GM19193 (cell line): ENCODE measurements around the gene GAA.

Source experiments
- POLR2A ChIP-seq: IDR thresholded peaks from 4 replicates; pipeline ENCODE4 v1.6.1; 2011; ENCODE audit not compliant: insufficient read depth, insufficient read length; ENCODE audit errors: extremely low read depth

The GAA gene

DNA sequence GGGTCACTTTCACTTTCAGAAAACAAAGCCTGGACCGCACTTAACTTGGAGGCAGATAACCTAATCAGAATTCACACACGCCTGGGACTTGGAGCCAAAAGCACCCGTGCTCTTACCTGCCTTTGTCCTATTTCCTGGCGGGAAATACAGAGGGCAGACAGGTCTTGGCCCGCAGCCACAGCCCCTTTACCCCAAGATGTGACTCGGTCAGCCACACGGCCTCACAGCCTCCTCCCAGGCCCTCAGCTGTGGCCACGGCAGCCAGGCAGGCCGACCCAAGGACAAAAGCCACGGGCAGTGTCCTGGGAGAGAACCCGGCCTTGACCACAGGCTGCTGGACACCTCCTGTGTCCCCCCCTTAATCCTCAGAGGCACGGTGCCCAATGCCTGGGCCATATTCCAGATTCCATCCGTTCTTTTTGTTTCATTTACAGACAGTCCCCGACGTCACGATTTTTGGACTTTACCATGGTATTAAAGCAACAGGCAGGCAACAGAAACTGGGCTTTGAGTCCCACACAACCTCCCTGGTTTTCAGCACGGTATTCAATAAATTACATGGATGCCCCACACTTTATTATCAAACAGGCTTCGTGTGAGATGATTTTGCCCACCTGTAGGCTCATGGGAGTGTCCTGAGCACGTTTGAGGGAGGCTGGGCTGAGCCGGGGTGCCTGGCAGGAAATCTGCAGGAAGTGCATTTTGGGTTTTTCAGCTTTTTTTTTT lies 30.1 kb upstream of the GAA start:
- TF ChIP-seq POLR2A: no peak

DNA sequence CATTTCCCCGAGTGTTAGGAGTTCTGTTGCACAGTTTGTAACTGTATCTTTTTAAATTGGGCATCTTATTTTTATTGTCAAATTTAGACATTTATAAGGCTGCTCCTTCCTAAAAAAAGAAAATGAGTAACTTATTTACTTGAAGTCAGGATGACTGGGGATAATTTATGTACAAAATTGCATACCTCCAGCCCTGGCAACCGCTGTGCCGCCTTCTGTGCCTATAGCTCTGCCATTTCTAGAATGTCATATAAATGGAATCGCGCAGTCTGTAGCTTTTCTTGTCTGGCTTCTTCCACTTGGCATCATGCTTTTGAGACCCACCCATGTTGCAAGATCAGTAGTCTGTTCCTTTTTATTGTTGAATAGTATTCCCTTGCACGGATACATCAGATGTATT lies 29.0 kb upstream of the GAA start:
- no peak for TF ChIP-seq POLR2A

DNA sequence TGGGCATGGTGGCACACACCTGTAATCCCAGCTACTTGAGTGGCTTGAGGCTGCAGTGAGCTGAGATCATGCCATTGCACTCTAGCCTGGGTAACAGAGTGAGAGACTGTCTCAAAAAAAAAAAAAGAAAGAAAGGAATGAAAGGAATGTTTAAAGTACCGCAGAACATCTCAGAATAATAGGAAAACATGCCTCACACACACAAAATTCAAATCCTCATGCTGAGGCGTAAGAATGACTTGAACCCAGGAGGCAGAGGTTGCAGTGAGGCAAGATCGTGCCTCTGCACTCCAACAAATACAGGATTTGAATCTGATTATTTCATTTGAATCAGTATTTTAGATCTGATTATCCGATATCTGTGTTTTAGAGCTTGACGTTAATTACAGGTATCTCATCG lies 21.3 kb upstream of the GAA start:
- TF ChIP-seq POLR2A: no peak

DNA sequence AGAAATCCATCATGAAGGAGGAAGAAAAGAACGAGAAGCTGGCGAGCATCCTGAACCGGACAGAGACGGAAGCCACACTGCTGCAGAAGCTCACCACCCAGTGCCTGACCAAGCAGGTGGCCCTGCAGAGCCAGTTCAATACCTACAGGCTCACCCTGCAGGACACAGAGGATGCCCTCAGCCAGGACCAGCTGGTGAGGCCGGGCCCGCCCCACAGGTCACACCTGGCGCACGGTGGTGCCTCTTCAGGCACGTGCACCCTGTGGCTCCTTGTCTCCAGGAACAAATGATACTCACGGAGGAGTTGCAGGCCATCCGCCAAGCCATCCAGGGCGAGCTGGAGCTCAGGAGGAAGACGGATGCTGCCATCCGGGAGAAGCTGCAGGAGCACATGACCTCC lies 19.8 kb upstream of the GAA start:
- no peak for TF ChIP-seq POLR2A

DNA sequence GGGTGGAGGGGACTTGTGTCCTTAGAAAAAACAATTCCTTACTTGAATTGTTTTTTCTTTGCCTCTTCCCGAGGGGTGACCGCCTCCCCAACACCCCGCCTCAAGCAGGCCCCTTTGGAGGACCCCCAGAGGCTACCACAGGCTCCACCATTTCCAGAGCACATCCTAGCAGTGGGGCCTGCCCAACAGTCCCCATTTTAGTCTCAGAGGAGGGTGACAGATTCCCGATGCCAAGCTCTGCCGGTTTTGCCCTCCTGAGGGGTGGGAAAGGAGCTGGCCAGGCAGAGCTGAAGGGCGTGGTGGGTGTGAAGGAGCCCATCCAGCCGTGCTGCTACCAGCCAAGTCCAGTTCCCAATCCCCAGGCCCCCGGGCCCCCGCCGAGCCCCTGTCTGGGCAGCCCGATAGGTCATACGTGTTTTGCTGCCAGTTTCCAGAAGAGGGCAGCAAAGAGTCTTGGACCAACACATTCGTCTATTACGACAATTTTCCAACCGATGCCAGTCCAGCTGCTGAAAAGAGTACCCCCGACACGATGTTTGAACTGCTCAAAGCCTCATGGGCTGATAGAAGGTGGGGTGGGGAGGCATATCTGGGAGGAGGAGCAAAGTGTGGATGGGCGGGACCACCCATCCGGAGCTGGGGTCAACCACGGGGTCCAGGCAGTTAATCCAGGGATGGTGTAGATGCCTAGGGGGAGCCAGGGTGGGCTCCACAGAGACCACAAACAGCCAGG lies 18.8 kb upstream of the GAA start:
- TF ChIP-seq POLR2A: no peak

DNA sequence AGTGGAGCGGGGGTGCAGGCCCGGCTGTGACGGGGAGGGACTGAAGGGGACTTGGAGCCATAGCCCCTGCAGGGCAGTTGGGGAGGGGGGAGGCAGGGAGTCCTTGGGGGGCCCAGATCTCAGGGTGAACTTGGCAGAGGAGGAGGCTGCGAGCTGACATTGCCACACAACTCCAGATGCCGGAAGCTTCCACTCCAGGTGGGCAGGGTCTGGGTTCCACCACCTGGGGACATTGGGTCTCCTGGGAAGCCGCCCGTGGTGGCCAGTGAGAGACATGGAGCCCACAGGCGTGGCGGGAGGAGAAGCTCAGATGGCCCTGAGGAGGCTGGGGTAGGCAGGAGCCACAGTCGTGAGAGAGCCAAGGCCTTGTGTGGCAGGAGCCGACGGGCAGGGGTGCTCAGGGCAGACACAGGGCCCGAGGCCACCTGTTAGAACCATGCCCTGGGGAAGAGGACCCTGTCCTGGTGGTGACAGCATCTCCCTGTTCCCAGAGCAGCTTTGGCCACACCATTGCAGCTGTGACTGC lies 18.2 kb upstream of the GAA start:
- TF ChIP-seq POLR2A: no peak

DNA sequence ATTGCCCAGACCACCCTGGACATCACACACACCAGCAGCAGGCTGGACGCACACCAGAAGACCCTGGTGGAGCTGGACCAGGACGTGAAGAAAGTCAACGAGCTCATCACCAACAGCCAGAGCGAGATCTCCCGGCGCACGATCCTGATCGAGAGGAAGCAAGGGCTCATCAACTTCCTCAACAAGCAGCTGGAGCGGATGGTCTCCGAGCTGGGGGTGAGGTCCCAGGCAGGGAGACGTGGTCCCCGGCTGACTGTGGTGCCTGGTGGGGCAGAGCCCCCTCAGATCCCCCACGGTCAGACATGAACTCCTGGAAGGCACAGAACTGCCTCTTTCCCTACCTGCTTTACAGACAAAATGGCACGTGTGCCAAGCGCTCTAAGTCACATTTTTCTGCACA lies 16.6 kb upstream of the GAA start:
- TF ChIP-seq POLR2A: no peak

DNA sequence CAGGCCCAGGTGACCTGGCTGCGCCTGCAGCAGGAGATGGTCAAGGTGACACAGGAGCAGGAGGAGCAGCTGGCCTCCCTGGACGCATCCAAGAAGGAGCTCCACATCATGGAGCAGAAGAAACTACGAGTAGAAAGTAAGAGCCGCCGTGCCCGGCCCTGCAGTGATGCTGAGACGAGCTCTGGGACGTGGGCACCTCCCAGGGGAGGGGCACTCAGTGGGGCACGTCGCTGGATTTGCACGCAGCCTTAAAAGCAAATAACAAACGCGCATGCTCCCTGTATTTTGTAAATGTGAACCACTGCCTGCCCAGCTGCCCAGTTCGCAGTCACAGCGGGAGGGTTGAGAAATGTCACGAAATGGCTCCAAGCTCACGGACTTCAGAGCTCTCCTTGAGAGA lies 15.3 kb upstream of the GAA start:
- TF ChIP-seq POLR2A: no peak

DNA sequence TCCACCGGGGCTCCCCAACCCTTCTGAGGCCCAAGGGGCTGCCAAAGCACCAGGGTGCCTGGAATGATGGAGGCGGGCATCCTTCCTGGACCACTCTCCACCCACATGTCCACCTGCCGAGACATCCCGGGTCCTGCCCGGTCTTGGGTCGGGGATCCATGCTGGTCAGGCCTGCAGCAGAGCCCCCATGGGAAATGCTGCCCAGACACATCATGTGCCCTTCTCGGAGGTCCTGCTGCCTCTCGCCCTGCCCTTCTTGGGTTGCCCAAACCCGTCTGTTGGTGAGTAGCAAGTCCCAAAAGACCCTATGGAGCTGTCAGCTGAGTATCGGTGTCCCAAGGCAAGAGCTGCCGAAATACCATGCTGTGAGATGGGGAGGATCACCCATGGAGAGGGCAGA lies 14.8 kb upstream of the GAA start:
- no peak for TF ChIP-seq POLR2A

DNA sequence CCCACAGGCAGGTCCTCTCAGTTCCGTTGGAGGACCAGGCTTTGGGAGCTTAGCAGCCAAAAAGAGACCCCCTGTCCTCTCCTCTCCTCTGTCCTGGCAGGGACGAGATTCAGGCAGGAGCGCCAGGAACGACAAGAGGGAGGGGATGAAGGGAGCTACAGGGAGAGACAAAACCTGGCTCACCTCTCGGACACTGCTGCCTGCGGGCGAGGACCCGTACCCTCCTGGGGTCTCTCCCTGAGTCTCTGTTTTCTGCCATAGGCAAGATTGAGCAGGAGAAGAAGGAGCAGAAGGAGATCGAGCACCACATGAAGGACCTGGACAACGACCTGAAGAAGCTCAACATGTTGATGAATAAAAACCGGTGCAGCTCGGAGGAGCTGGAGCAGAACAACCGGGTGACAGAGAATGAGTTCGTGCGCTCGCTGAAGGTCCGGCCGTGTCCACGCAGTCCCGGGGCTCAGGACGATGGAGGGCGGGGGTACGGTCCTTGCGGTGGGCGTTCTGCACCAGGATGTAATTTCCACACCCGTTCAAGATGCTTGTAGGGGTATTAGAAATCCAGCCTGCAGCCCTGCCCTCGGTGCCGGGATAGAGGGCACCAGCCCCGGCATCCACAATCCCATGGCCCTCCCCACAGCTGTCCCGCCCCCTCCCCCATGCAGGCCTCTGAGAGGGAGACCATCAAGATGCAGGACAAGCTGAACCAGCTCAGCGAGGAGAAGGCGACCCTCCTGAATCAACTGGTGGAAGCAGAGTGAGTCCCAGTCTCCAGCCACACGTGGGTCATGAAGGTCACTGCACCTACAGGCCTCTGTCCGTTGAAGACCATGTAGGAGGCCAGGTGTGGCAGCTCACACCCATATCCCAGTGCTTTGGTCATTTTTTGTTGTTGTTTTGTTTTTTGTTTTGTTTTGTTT lies 13.8 kb upstream of the GAA start:
- no peak for TF ChIP-seq POLR2A

DNA sequence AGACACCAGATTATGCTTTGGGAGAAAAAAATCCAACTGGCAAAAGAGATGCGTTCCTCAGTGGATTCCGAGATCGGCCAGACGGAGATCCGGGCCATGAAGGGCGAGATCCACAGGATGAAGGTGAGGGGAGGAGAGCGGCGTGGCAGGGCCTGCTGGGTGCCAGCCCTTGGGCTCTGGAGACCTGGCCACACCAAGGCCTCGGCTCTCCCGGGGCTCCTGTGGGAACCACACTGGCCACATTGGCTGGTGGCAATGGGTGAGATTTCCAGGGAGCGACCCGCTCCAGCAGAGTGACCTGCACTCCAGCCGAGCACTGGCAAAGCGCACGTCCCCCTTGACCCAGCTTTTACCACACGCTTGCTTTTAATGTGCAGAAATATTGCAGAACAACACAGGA lies 11.6 kb upstream of the GAA start:
- no peak for TF ChIP-seq POLR2A

DNA sequence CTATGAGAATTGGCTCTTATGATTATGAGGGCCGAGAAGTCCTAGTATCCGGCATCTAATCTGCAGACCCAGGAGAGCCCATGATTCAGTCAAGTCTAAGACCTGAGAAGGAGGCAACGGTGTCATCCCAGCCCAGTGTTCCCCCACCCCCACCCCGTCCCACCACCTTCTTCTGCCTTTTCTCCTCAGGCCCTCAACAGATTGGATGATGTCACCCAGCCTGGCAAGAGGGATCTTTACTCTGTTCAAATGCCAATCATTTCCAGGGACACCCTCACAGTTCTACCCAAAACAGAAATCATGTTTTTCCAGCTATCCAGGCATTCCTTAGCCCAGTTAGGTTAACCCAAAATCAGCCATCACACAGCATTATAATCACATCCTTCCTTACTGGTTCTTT lies 10.0 kb upstream of the GAA start:
- TF ChIP-seq POLR2A: no peak

DNA sequence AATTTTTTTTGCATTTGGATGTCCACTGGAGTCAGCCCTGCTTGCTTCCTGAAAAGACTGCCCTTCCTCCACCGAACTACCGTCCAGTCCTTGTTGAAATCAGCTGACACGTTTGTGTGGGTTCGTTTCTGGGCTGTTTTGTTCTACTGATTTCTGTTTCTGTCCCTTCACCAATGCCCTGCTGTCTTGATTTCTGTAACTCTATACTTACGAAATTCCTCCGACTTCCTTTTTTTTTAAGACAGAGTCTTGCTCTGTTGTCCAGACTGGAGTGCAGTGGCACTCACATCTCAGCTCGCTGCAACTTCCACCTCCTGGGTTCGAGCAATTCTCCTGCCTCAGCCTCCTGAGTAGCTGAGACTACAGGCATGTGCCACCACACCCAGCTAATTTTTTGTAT lies 8.4 kb upstream of the GAA start:
- TF ChIP-seq POLR2A: no peak

DNA sequence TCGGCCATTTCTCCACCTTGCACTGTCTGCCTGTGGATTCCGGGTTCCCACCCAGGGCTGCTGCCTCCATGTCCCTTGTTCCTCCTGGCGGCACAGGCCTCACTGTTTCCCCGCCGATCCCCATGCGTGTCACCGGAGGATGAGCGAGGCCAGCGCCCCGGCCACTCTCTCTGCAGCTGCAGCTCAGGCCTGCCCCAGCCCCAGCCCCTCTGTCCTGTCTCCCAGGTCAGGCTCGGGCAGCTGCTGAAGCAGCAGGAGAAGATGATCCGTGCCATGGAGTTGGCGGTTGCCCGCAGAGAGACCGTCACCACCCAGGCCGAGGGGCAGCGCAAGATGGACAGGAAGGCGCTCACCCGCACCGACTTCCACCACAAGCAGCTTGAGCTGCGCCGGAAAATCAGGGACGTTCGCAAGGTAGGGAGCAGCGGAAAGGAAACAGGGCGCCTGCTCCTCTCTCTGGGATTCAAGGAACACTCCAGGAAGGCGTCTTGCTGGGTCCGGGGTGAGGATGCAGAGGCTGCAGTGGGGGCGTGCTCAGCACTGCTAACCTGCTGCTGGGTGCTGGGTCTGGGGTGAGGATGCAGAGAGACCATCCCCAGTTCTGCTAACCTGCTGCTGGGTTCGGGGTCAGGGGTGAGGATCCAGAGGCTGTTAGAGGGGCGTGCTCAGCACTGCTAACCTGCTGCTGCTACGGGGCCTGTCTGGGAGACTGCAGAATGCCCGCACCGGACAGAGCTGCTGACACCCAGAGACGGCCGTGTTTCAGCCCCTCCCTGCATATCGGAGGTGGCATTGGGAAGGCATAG lies 6.1 kb upstream of the GAA start:
- no peak for TF ChIP-seq POLR2A
